ENCODE results near the gene EXOC8.

EXOC8 gene

GRCh38 chr1:231324660-231325059, 13.0 kb downstream of the EXOC8 start:
- Histone ChIP-seq H3K4me3 (ENCODE audit: low read length) (no peak overlapping the region), H3K4me1 (ENCODE audit: control insufficient read depth, insufficient read depth, low read length) (no peaks in the 10 kb centered on the region), H3K9me3 (ENCODE audit: control insufficient read depth, low read length) (no peaks in the 10 kb centered on the region), H3K36me3 (ENCODE audit: control insufficient read depth, insufficient read depth, low read length) (no peaks in the 10 kb centered on the region), H3K27me3 (ENCODE audit: control insufficient read depth, insufficient read depth, low read length) (no peaks in the 10 kb centered on the region), H3K9ac (ENCODE audit: low read length) (no peak overlapping the region)

DNA sequence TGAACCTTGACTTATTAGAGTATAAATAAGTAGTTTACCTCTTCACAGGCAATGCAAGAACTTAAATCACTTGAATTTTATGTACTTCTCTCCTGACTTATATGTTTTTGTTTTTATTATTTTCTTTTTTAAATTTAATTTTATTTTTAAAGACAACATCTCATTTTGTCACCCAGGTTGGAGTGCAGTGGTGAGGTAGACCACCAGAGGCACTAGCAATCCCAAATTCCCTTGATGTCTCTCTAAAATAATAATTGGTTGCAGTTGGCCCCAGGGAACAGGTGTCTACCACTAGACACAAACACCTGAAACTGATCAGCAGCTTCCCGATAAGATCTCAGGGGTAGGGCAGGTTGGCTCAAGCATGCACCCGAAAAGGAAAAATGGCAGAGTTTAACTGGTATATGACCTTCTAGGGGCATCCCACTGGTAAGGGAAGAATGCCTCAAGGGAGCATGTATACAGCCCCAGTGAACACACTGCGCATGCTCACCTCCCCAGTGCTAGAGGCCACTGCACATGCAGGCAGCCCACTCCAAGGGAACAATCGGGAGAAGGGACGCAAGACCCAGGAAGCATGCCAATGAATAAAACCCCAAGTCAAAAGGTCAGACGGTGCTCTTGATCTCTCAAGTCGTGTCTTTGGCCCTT, 14.6 kb downstream of the EXOC8 start:
- no peaks in the 10 kb centered on the region for H3K9me3 ChIP-seq (ENCODE audit: control insufficient read depth, low read length)
- no peaks in the 10 kb centered on the region for H3K27me3 ChIP-seq (ENCODE audit: control insufficient read depth, insufficient read depth, low read length)
- no peak overlapping the region for H3K9ac ChIP-seq (ENCODE audit: low read length)
- no peak overlapping the region for H3K4me3 ChIP-seq (ENCODE audit: low read length)
- H3K4me1 ChIP-seq (ENCODE audit: control insufficient read depth, insufficient read depth, low read length) = no peaks in the 10 kb centered on the region
- H3K36me3 ChIP-seq (ENCODE audit: control insufficient read depth, insufficient read depth, low read length) = no peaks in the 10 kb centered on the region

DNA sequence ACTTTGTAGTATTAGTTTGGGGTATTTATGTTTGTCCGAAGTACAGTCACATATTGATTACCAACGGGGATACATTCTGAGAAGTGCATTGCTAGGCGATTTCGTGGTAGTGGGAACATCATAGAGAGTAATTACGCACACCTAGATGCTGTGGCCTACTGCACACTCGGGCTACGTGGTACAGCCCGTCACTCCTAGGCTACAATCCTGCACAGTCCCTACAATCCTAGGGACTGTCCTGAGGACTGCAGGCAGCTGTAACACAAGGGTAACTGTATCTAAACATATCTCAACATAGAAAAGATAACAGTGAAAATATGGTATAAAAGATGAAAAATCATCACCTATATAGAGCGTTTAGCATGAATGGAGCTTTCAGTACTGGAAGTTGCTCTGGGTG, 18.6 kb downstream of the EXOC8 start:
- no peak overlapping the region for H3K9ac ChIP-seq (ENCODE audit: low read length)
- no peaks in the 10 kb centered on the region for H3K27me3 ChIP-seq (ENCODE audit: control insufficient read depth, insufficient read depth, low read length)
- no peak overlapping the region for H3K4me3 ChIP-seq (ENCODE audit: low read length)
- no peaks in the 10 kb centered on the region for H3K4me1 ChIP-seq (ENCODE audit: control insufficient read depth, insufficient read depth, low read length)
- no peaks in the 10 kb centered on the region for H3K36me3 ChIP-seq (ENCODE audit: control insufficient read depth, insufficient read depth, low read length)
- H3K9me3 ChIP-seq (ENCODE audit: control insufficient read depth, low read length) = no peaks in the 10 kb centered on the region

DNA sequence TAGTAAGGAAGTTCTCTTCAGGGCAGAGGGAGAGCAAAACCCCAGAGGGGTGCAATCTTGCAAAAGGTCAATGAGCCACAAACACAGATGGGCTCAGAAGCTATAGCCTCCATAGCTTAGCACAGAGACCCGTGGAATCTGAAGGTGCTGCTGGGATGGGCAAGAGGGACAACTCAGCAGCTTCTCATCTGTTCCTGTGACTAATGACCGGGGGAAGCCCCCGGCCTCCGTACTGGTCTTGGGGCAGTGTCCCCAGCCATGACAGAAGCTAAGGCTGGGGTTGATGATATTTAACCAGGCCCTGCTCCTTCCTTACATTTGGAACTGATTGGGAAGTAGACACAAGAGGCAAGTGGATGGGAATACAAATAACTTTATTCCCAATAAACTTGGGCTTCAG, 19.1 kb downstream of the EXOC8 start:
- Histone ChIP-seq H3K9me3 (ENCODE audit: control insufficient read depth, low read length) (no peaks in the 10 kb centered on the region), H3K4me1 (ENCODE audit: control insufficient read depth, insufficient read depth, low read length) (no peaks in the 10 kb centered on the region), H3K36me3 (ENCODE audit: control insufficient read depth, insufficient read depth, low read length) (no peaks in the 10 kb centered on the region), H3K9ac (ENCODE audit: low read length) (no peak overlapping the region), H3K4me3 (ENCODE audit: low read length) (no peak overlapping the region), H3K27me3 (ENCODE audit: control insufficient read depth, insufficient read depth, low read length) (no peaks in the 10 kb centered on the region)

- H3K4me3 ChIP-seq (ENCODE audit: low read length) = no peak overlapping the region
- H3K27me3 ChIP-seq (ENCODE audit: control insufficient read depth, insufficient read depth, low read length) = no peaks in the 10 kb centered on the region
- no peaks in the 10 kb centered on the region for H3K9me3 ChIP-seq (ENCODE audit: control insufficient read depth, low read length)
- no peaks in the 10 kb centered on the region for H3K36me3 ChIP-seq (ENCODE audit: control insufficient read depth, insufficient read depth, low read length)
- H3K9ac ChIP-seq (ENCODE audit: low read length) = no peak overlapping the region
- no peaks in the 10 kb centered on the region for H3K4me1 ChIP-seq (ENCODE audit: control insufficient read depth, insufficient read depth, low read length)
Observed at GRCh38 chr1:231318015-231318355, 19.7 kb downstream of the EXOC8 start.

GRCh38 chr1:231317306-231318014, 20.2 kb downstream of the EXOC8 start:
- H3K36me3 ChIP-seq (ENCODE audit: control insufficient read depth, insufficient read depth, low read length) = no peaks in the 10 kb centered on the region
- H3K9ac ChIP-seq (ENCODE audit: low read length) = no peak overlapping the region
- no peaks in the 10 kb centered on the region for H3K27me3 ChIP-seq (ENCODE audit: control insufficient read depth, insufficient read depth, low read length)
- H3K9me3 ChIP-seq (ENCODE audit: control insufficient read depth, low read length) = no peaks in the 10 kb centered on the region
- no peaks in the 10 kb centered on the region for H3K4me1 ChIP-seq (ENCODE audit: control insufficient read depth, insufficient read depth, low read length)
- no peak overlapping the region for H3K4me3 ChIP-seq (ENCODE audit: low read length)

DNA sequence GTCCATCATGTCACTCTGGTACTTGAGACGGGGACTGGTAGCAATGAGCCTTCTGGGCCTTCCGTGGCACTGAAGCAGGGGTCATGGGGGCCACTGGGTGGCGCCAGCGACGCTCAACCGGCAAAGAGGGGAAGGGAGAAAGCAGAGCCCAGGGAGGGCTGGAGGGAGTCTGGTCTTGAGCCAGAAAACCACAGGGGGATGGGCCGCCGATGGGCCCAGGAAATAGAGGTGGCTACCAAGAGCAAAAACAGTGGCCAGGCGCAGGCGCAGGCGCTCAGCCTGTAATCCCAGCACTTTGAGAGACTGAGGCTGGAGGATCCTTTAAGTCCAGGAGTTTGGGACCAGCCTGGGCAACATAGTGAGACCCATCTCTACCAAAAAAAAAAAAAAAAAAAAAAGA, 21.8 kb downstream of the EXOC8 start:
- Histone ChIP-seq H3K4me1 (ENCODE audit: control insufficient read depth, insufficient read depth, low read length) (no peaks in the 10 kb centered on the region), H3K4me3 (ENCODE audit: low read length) (no peak overlapping the region), H3K9ac (ENCODE audit: low read length) (no peak overlapping the region), H3K9me3 (ENCODE audit: control insufficient read depth, low read length) (no peaks in the 10 kb centered on the region), H3K27me3 (ENCODE audit: control insufficient read depth, insufficient read depth, low read length) (no peaks in the 10 kb centered on the region), H3K36me3 (ENCODE audit: control insufficient read depth, insufficient read depth, low read length) (no peaks in the 10 kb centered on the region)

- Histone ChIP-seq H3K9me3 (ENCODE audit: control insufficient read depth, low read length) (no peaks in the 10 kb centered on the region), H3K36me3 (ENCODE audit: control insufficient read depth, insufficient read depth, low read length) (no peaks in the 10 kb centered on the region), H3K27me3 (ENCODE audit: control insufficient read depth, insufficient read depth, low read length) (no peaks in the 10 kb centered on the region), H3K4me3 (ENCODE audit: low read length) (no peak overlapping the region), H3K4me1 (ENCODE audit: control insufficient read depth, insufficient read depth, low read length) (no peaks in the 10 kb centered on the region), H3K9ac (ENCODE audit: low read length) (no peak overlapping the region)
Observed at GRCh38 chr1:231313661-231314060, 24.0 kb downstream of the EXOC8 start.

DNA sequence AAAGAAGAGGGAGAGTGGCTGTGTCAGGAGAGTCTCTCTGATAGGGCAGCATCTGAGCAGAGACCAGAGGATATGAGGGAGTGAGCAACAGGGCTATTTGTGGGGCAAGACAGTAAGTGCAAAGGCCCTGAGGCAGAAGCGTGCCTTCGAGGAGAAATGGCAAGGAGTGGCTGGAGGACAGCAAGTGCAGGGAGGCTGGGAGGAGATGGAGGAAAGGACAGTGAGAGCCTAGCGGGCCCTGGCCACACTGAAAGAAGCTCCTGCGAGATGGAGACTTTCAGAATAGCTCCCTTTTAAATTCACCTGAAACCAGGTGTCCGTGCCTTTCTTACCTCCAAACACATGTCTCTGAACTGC, 25.2 kb downstream of the EXOC8 start:
- Histone ChIP-seq H3K9me3 (ENCODE audit: control insufficient read depth, low read length) (no peaks in the 10 kb centered on the region), H3K4me3 (ENCODE audit: low read length) (no peak overlapping the region), H3K4me1 (ENCODE audit: control insufficient read depth, insufficient read depth, low read length) (no peaks in the 10 kb centered on the region), H3K27me3 (ENCODE audit: control insufficient read depth, insufficient read depth, low read length) (no peaks in the 10 kb centered on the region), H3K9ac (ENCODE audit: low read length) (no peak overlapping the region), H3K36me3 (ENCODE audit: control insufficient read depth, insufficient read depth, low read length) (no peaks in the 10 kb centered on the region)

DNA sequence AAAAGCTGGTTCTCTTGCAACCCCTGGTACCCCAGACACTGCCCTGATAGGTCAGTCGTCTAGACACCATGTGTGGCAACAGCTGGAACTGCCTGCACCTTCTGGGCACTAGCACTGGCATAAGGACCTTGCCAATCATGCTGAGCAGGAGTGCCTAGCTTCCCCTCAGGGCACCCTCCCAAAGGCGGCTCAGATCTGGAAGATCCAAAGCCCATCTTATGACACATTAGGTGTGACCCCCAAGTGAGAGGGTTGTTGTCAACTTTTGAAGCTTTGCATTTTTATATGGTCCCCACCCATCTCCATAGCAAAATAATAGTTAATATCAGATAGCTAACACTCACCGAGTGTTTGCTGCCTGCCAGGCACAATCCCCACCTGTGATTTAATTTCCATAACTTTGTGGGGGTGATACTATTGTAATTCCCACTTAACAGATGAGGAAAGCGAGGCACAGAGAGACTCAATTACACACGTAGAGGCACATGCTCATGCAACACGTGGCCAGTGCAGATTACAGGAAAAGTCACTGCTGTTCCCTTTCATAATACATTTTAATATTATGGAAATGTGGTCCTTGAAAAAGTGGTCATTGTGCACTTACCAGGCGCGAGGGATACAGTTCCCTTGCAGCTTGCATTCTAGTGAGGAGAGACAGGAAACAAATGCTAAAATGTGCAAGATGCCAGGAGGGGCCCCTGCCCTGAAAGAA, 25.8 kb downstream of the EXOC8 start:
- H3K27me3 ChIP-seq (ENCODE audit: control insufficient read depth, insufficient read depth, low read length) = no peaks in the 10 kb centered on the region
- H3K4me1 ChIP-seq (ENCODE audit: control insufficient read depth, insufficient read depth, low read length) = no peaks in the 10 kb centered on the region
- H3K9me3 ChIP-seq (ENCODE audit: control insufficient read depth, low read length) = no peaks in the 10 kb centered on the region
- no peaks in the 10 kb centered on the region for H3K36me3 ChIP-seq (ENCODE audit: control insufficient read depth, insufficient read depth, low read length)
- no peak overlapping the region for H3K9ac ChIP-seq (ENCODE audit: low read length)
- no peak overlapping the region for H3K4me3 ChIP-seq (ENCODE audit: low read length)

DNA sequence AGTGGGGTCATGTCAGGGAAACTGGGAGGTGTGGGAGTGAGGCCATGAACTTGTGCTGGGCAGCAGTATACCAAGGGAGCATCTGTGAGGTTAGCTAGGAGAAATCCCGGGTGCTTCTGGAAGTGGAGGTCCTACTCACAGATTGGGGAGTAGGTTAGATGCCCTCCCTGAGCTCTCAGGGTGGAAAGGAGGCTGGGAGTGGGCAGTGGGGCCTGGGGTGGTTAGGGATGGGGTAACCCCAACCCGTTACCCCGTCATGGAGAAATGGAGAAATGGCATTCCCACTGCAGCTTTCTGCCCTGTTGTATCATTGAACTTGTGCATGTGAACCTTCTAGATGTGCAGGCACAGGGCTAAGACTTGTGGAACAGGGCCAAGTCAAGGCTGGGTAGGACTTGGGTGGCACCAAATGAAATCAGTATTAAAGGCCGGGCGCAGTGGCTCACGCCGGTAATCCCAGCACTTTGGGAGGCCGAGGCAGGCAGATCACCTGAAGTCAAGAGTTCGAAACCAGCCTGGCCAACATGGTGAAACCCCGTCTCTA, 27.2 kb downstream of the EXOC8 start:
- Histone ChIP-seq H3K4me3 (ENCODE audit: low read length) (no peak overlapping the region), H3K4me1 (ENCODE audit: control insufficient read depth, insufficient read depth, low read length) (no peaks in the 10 kb centered on the region), H3K36me3 (ENCODE audit: control insufficient read depth, insufficient read depth, low read length) (no peaks in the 10 kb centered on the region), H3K27me3 (ENCODE audit: control insufficient read depth, insufficient read depth, low read length) (no peaks in the 10 kb centered on the region), H3K9me3 (ENCODE audit: control insufficient read depth, low read length) (no peaks in the 10 kb centered on the region), H3K9ac (ENCODE audit: low read length) (no peak overlapping the region)

DNA sequence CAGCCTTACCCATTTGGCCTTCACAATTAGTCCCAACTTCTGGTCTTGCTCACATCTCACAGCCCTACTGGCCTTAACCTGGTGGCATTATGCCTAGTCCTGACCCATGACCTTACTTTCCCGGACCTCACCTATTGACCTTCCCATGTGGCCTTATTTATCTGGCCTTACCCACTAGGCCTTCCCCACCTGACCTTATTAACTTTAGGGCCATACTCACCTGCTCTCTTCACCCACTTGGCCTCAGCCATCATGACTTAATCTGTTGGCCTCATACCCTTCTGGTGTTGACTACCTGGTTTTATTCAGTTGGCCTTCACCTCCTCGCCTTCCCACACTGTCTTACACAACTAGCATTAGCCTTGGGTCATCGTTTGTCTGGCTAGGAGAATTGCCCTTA, 35.7 kb downstream of the EXOC8 start:
- H3K9me3 ChIP-seq (ENCODE audit: control insufficient read depth, low read length) = no peaks in the 10 kb centered on the region
- H3K4me1 ChIP-seq (ENCODE audit: control insufficient read depth, insufficient read depth, low read length) = no peaks in the 10 kb centered on the region
- no peaks in the 10 kb centered on the region for H3K27me3 ChIP-seq (ENCODE audit: control insufficient read depth, insufficient read depth, low read length)
- H3K36me3 ChIP-seq (ENCODE audit: control insufficient read depth, insufficient read depth, low read length) = no peaks in the 10 kb centered on the region
- no peak overlapping the region for H3K4me3 ChIP-seq (ENCODE audit: low read length)
- H3K9ac ChIP-seq (ENCODE audit: low read length) = no peak overlapping the region

Measured in mucosa of stomach (tissue), 1 donor.